Astrocyte of the hippocampus (primary cell): ENCODE data around the gene PLXNC1.
A peak's percentile ranks its signal among the peaks of the same experiment; 100 is the strongest.

Experiments
- DNase-seq: peaks from one replicate; pipeline ENCODE4 v3.0.0; 2011; ENCODE audit warnings: low read depth, low spot score

Gene PLXNC1

DNA sequence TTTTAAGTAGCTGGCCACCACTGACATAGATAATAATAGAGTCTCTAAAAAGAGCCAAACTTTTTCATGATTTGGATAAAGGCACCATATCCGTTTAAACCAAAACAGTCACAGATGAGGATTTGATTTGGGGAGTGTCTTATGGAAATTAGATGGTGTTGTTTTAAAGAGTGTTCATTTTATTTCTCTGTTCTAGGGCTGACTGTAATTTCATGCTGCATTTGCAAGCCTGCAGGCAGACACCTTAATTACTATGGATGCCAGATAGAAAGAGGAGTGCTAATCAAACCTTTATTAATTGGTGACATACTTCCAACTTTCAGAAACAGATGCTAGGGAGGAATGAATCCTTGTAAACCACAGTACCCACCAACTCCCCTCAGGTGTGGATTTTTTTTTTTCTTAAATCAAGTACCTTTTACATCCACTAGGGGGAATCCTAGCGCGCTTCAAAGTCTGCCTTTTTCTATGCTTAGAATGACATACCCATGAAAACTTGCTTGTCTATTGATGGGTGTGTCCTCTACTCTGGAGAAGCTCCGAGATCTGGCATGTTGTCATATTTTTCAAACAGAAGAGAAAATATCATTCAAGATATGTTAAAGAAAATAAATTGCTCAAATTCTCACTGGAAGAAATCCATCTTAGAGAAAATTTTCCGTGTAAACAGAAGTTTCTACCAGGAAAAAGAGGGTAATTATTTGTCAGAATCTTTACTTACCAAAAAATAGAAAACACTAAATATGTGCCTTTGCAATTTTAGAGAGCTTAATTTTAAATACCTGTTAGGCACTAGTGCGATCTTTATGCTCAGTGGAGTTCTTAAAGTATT, 14.2 kb upstream of the PLXNC1 start:
- peak; percentile 57 for DNase-seq

DNA sequence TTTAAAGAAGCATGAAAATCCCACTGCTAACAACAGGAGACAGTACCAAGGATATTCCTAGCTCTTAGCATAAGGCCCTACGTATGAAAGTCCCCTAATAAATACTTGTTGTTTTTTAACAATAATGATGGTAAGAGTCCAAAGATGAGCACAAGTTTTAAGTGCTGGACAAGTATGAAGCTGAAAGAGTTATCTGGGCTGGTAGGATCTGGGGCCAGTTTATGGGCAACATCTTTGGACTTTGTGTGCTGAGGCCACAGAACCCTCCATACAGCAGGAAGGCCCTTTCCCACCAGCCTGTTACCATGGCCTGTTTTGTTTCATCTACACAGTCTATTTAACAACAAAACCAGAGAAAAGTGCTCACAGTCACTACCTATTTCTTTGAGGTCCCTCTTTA, 12.5 kb upstream of the PLXNC1 start:
- no peak for DNase-seq

DNA sequence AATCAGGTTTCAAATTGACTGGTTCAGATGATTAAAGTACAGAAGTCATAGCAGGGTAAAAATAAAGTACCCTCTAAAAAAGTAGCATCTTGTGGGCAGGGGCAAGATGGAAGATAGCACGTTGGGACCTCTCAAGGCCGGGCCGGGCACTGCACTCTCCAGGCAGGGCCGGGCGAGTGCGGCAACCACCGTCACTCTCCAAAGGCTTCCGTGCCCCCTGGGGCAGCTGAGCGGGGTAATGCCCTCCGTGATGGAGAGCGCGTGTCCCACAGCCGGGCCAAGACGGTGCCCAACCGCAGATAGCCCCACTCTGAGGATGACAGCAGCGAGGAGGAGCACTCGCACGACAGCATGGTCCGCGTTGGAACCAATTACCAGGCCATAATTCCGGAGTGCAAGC, 8.6 kb upstream of the PLXNC1 start:
- DNase-seq: no peak

DNA sequence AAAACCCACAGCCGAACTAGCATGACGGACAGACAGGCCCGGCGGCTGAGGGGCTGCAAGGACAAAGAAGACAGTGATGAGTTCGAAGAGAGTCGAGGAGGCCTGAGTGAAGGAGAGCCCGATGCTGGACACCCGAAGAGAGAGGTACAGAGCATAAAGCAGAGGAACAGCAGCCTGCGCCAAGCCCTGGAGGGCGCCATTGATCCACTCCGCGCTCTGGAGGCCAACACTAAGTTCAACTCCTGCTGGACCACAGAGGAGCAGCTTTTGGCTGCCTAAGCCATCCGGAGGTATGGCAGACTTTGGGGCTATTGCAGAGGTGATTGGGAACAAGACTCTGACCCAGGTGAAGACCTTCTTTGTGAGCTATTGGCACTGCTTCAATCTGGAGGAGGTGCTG, 7.8 kb upstream of the PLXNC1 start:
- DNase-seq: no peak

DNA sequence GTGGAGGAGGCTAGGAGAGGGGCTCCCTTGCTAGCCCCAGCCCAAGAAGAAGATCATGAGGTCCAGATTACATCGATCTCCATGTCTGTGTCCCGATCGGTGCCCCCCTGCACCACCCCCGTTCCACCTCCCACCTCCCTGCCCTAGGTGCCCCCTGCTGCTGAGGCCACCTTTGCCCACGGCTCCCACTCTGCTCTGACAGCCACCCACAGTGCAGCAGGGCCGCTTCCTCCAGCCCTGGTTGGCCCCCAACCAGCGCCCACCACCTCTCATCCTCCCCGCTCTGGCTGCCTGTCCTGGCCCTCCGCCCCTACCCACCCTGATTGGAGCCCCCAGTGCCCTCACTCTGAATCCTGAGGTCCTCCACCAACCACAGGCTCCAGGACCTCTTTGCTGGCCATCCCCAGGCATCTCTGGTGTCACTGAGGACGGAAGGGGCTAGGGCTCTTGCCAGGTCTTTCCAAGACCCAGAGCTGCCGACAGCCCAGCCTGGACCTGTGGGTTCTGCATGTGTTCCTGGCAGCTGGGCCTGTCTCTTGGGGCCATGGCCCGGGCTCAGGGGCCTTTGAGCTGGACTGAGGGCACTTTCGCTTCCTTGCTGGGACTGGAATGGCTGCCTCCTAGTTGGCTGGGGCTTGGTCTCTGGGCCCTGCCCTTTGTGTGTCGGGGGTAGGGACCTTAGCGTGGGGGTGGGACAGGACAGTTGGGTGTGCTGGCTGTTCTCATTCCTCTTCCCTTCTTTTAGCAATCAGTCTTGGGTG, 7.2 kb upstream of the PLXNC1 start:
- DNase-seq: no peak

DNA sequence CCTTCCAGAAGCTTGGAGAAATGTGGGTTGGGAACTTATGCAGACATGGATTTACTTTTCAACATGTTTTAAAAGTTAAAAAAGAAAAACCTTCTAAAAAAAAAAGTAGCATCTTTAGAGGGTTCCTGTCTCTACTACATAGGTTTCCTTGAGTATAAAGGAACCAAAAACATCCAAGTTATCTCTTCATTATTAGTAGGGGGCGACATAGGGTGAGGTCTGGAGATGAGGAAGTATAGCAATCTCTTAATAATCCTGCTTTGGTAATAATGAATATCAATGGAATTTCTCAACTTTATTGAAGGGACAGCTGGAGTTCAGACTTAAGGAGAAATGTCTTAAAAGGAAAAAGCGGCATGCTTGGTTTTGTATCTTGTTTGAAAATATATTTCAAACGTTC, 6.5 kb upstream of the PLXNC1 start:
- DNase-seq: no peak

DNA sequence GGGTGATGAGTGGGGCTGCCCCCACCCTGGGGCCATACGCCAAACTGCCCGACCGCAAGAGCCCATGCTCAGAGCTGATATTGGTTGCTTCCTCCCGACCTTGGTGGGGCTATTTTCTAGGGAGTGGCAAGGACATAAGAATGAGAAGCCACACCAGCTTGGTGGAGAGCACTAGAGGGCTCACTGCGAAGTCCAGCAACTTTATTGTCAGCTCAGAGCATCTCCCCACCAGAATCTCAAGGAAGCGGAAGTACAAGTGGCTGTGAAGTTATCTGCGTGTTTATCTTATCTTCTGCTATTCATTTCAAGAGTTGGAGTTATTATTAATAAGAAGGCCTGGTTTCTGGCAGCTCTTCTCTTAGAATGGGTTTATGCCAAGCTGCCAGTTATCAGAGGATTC, 4.9 kb upstream of the PLXNC1 start:
- no peak for DNase-seq

DNA sequence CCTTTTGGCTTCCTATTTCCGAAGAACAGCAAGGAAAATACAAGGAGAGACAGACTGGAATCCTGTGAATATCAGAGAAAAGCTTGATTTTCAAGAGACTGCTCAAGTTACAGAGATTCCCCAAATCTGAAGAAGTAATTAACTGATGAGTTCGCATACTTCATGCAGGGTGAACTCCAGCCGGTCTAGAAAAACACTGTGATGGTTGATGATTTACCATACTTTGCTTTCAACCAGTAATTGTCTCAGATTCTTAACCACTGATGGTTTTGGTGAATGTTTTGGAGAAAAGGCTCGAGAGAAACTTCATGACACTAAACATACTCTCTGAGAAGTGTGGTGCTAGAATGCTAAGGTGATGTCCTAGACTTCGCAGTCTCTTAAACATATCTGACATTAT, 4.4 kb upstream of the PLXNC1 start:
- DNase-seq: no peak

DNA sequence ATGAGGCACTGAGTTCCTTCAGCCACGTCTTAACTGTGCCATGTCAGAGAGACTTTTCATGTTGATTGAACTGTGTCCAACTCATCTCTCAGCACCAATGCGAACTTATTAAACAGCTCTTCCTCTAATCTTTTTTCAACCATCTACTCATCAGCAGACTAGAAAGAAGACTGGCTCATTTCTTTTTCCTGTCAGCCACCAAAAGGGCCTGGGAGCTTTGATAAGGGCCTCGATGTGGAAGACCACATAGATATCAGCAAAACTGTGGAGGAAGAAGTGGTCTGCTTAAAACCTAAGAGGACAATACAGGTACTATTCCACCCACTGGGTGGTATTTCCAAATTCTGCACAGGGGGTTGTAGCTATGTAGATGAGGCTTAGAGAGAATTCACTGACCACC, 3.6 kb upstream of the PLXNC1 start:
- no peak for DNase-seq

DNA sequence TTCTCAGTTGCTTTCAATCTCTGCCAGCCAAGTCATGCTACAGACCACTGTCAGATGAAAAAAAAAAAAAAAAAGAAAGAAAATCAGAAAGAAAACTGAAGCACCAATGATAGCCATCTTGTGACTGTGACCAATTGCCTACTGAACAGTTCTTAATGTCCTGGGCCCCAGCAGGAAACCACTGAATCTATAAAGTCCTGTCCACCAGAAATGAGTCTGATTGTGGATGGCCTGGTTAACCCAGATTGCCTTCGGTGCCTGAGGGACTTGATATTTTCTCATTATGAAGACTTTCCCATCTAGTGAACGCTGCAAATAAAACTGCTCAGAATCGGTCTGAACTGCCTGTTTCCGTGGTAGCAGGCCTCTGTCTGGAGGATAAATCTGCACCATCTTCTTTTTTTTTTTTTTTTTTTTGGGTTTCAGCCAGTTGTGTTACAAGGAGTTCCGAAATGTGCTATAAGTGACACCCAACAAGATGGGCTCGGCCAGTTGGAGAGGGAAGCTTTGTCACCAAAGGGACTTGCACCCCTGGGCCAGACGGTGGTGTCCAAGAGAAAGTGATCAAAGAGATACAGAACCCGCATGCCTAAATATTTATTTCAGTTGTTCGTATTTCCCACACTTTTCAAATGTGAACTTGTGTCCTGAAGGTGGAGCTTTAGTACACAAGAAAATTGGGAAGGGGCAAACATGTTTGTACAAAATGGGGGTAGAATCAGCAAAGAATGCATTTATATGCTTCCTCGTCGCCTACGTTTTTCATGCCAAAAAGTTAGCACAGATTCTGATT, 3.0 kb upstream of the PLXNC1 start:
- peak; percentile 56 for DNase-seq

DNA sequence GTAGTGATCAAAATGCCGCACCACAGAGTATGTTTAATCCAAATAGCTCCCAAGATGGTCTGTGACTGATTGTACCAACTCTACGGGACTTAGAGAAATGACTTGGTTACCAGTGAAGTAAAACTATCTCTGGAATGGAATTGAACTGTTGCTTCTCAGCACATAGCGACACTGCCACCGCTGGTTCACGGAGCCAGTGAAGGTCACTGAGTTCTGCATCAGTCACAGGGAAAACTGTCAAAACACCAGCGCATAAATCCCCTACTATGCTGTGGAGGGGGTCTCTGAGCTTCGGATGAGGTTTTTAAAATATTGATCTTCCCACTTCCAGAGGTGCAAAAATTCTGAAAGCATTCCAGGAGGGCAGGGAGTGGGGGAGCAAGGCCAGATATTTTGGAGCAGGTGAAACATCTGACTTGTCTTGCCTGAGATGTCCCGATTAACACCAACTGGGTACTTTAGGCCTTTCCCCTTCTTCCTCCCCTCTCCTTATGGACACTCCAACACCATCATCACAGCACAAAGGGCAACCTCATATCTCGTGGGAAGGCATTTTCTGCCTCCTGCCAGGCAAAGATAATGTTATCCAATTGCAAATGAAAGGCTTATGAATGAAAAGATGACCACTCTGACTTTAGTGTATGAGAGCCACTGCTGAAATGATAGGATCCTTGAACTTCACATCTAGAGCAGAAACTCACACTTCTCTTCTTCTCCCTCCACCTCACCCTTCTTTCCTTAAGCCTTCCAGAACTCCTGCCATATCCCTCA, 2.0 kb upstream of the PLXNC1 start:
- no peak for DNase-seq

DNA sequence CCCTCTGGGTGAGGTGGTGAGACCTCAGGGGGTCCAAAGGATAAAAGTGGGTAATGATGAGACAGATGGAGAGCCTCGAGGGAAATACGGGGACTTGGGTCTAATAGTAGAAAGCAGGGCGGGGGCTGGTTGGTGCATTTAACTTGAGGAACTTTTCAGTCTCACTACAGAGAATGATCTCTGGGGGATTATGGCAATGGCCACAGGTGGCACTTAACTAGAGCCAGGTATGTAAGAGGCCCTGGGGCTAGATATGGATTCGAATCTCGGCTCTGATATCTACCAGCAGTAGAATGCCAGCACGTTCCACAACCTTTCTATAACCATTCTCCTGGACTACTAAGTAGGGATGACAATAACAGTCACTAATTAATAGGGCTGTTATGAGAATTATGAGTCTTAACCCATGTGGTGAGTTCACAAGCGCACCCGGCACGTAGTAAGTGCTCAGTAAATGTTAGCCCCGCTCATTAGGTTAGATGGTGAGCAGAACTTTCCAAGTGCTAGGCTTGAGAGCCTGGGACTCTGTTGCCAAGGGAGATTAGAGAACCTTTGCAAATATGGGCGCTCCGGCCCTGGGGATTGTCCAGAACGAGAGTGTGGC, 888 bp upstream of the PLXNC1 start:
- no peak for DNase-seq

DNA sequence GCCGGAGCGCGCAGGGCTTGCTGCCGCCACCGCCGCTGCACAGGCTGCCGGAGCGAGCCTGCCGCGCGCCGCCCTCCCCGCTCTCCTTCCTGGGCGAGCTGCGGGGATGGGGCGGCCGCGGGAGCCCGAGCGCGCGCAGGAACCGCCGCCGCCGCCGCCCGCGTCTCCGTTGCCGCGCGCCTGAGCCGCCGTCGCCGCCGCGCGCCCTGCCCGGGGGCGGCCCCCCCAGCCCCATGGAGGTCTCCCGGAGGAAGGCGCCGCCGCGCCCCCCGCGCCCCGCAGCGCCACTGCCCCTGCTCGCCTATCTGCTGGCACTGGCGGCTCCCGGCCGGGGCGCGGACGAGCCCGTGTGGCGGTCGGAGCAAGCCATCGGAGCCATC, 352 bp downstream of the PLXNC1 start:
- DNase-seq: peak; percentile 73

DNA sequence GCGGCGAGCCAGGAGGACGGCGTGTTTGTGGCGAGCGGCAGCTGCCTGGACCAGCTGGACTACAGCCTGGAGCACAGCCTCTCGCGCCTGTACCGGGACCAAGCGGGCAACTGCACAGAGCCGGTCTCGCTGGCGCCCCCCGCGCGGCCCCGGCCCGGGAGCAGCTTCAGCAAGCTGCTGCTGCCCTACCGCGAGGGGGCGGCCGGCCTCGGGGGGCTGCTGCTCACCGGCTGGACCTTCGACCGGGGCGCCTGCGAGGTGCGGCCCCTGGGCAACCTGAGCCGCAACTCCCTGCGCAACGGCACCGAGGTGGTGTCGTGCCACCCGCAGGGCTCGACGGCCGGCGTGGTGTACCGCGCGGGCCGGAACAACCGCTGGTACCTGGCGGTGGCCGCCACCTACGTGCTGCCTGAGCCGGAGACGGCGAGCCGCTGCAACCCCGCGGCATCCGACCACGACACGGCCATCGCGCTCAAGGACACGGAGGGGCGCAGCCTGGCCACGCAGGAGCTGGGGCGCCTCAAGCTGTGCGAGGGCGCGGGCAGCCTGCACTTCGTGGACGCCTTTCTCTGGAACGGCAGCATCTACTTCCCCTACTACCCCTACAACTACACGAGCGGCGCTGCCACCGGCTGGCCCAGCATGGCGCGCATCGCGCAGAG, 873 bp downstream of the PLXNC1 start:
- DNase-seq: peak; percentile 74

DNA sequence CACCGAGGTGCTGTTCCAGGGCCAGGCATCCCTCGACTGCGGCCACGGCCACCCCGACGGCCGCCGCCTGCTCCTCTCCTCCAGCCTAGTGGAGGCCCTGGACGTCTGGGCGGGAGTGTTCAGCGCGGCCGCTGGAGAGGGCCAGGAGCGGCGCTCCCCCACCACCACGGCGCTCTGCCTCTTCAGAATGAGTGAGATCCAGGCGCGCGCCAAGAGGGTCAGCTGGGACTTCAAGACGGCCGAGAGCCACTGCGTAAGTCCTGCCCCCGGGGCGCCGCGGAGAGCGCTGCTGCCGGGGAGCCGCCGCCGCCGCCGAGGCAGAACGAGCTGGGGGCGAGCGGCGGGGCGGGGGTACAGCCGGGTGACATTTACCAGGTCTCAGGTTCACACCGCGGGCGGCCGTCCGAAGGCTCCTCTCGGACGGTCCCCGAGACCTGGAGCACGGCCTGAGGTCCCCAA, 1.4 kb downstream of the PLXNC1 start:
- peak; percentile 46 for DNase-seq

DNA sequence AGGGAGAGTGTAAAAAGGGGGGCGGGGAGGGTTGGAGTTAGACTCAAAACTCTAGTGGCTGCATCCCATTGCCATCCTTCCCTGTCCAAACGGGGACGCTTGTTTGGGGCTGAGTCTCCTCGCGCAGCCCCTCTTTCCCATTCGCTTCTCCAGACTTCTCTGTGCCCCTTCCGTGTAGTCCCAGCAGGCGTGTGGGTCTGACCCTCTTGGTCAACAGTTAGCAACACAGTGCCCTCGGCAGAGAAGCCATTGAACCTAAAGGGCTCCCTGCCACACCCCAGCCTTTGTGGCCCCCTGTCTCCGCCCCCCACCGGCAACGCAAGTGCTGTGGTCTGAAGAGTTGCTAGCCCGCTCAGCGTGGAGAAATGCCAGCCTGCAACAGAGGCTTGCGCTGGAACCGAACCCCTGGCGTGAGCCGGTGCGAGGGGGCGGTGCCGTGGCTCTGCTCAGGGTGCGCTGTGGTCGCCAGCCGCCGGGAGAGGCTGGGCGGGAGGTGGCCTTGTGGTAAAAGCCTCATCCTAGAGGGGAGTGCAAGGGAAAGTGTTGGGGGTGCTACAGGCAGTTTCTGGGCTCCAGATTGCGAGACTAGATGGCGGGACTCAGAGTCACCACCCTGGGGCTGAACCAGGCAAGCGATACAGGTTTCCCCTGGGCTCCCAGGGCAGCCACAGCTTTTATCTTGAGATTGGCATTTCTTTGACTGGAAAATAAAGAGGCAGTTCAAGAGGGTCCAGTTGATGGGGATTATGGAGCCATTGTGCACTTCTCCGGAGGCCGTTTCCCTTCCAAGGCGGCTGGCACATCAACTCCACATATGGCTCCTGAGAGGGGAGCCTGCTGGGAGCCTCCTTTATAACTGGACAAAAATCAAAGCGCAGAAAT, 2.1 kb downstream of the PLXNC1 start:
- no peak for DNase-seq

DNA sequence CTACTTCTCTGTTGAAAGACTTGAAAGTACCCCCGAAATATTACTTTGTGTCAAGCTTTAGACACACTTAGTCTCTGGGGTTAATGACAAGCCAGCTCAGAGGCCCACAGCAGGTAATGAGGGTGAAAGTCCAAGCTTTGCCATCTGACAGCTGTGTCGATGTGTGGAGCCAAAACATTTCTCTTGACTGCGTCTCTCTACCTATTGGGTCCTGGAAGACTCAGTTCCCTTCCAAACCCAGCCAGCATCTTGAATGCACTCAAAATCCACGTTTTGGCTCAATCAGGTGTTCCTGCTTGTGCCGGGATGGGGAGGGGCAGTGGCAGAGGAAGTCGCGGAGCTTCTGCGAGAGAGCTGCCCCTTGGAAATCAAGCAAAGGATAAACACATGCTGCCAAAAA, 3.2 kb downstream of the PLXNC1 start:
- no peak for DNase-seq

DNA sequence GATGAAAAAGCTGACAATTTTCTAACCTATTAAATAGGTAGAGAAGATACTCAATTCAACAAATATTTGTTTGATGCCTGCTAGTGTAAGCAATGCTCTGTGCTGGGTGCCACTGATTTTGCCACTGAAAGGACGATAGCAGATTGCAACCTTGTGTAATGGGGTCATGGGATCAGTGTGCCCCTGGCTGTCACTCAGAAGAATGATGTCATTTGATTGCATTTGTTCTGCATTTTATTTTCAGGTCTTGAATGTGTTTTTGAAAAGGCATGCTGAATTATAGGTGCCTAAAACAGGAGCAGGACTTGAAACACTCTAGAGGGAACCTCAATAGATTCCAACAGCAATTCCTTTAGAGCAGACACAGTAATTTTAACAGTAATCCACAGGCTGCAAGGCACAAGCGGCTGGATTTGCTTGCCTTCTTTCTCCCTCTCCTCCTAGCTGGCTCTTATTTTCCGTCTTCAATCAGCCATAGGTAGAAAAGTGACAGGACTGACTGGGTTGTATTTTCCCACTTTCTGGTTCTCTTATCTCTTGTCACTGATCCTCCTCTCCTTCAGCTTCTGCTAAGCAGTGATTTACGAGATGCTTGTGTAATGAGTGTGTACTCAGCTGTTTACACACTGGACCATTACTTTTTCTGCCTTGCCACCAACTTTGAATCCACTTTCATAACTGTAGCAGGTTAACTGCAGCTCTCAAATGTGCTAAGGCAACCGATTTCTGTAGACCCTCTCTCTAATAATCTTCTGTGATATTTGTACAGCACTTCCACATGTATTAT, 4.1 kb downstream of the PLXNC1 start:
- no peak for DNase-seq

DNA sequence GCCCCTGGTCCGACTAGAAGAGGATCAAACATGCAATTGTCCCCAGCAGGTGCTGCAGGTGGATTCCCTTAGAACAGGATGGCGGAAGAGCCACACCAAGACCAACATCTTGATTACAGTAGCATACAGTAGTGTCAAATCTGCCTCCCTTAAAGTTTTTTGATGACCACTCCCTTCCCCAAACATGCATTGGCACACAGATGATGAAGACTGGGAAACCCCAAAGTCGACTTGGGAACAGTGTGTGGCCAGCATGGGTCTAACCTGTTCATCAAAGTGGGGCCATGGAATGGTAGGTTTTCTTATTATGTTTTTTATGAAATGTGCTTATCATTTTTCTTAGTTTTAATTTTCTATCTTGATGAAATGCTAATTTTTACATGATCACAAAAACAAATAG, 8.8 kb downstream of the PLXNC1 start:
- no peak for DNase-seq
